Measurements from ENCODE around the gene ADAMTS2. TPM values are rescaled to one million over a fixed set of nuclear protein-coding genes. Genes with fewer than 3 reads are reported as not detected.

Gene ADAMTS2
- total and polyA plus RNA-seq, 2 of the 8 experiments (the other 6 are each of a cell fraction or from before 2014, with no cell fraction given) = 6.6 to 7.3 TPM

DNA sequence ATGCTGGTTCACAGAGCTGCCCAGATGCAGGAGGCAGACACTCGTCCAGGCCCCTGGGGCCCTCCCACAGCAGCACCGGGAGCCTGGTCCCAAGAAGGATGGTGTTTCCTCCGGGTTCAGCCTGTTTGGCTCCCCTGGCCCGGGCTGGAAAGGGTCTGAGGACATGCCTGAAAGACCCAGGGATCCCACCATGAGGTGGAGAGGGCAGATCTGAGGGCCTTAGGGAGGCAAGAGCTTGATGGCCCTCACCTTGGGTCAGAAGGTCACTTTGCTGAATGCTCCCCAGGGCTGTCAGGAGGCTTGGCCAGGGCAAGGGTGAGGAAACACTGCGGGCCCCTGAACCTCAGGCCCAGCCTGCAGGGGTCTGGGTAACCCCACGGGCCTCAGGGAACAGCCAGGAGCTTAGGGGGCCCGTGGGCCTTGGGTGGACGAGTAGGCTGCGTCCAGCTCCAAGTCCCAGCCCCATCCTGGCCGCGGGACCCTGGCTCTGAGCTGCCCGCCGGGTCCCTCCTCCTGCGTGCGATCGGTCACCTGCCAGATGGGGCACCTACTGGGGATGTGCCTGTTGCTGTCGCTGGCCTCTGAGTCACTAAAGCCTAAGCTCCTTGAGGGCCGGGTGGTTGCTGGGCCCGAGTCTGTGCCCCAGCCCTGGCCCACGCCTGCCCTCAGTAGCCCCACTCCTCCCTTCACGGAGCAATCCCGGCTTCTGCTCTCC lies 178.9 kb downstream of the ADAMTS2 start:
- H4K20me1 ChIP-seq (replicated peaks in 1 of 2; ENCODE audit: control insufficient read depth in 1 of 2, insufficient read depth in 2 of 2, low read length in 2 of 2) = no peaks in the 10 kb centered on the region
- H3K4me3 ChIP-seq (ENCODE audit: extremely low read depth in 1 of 4, insufficient read depth in 2 of 4, low read depth in 3 of 4, low read length in 4 of 4) = no peak overlapping the region
- TF ChIP-seq NRF1 (IDR thresholded peaks at IDR 0.05; ENCODE audit: low read depth, low read length) (no peak), HDAC6 (IDR thresholded peaks at IDR 0.05; ENCODE audit: low read depth, low read length) (no peak), CTBP2 (IDR thresholded peaks at IDR 0.05; ENCODE audit: borderline replicate concordance, insufficient read depth, insufficient read length, low read length) (no peak), GTF2F1 (IDR thresholded peaks at IDR 0.05; ENCODE audit: borderline replicate concordance, low read depth, low read length) (no peak), HDAC2 (IDR thresholded peaks at IDR 0.05; ENCODE audit: borderline replicate concordance in 1 of 2, low read depth in 2 of 2, low read length in 2 of 2) (no peak), CREB1 (IDR thresholded peaks at IDR 0.05) (no peak), MAFK (IDR thresholded peaks at IDR 0.05; ENCODE audit: low read depth, low read length) (no peak), SAP30 (IDR thresholded peaks at IDR 0.05; ENCODE audit: insufficient read depth, insufficient replicate concordance, low read length) (no peak), JUND (IDR thresholded peaks at IDR 0.05; ENCODE audit: low read length) (no peak), EGR1 (IDR thresholded peaks at IDR 0.05; ENCODE audit: borderline replicate concordance, low read depth, low read length) (no peak), YY1 (IDR thresholded peaks at IDR 0.05; ENCODE audit: low read depth, low read length) (no peak), TCF12 (IDR thresholded peaks at IDR 0.05; ENCODE audit: low read depth, low read length) (no peak)

More for the DNA sequence above, 178.9 kb downstream of the ADAMTS2 start:
- WGBS, 2 experiments (ENCODE audit: extremely low coverage in 1 of 2, insufficient coverage in 1 of 2, insufficient read length in 1 of 2, insufficient replicate concordance in 2 of 2, low coverage in 1 of 2, low lambda C conversion rate in 2 of 2, missing lambda C conversion rate in 1 of 2) = 89% methylated on average over 20 of the region's 22 CpGs; no CpG with 5 or more reads in 1 of the 2 experiments
- Histone ChIP-seq H3K27me3 (replicated peaks in 1 of 4; ENCODE audit: control insufficient read depth in 3 of 4, extremely low read depth in 1 of 4, insufficient read depth in 3 of 4, low read length in 3 of 4) (no peaks in the 10 kb centered on the region; a peak in 1 of 7 replicates), H3K79me1 (ENCODE audit: low read depth, low read length) (no peaks in the 10 kb centered on the region), H3K4me1 (replicated peaks in 1 of 4; ENCODE audit: control insufficient read depth in 3 of 4, insufficient read depth in 4 of 4, low read length in 3 of 4) (no peaks in the 10 kb centered on the region; a peak in 1 of 7 replicates), H3K23ac (ENCODE audit: insufficient read length) (no peak overlapping the region), H2BK15ac (ENCODE audit: low read length) (no peak overlapping the region), H3K79me2 (ENCODE audit: control insufficient read depth in 1 of 2, insufficient read depth in 2 of 2, low read length in 2 of 2) (no peaks in the 10 kb centered on the region), H4K91ac (replicated peaks; ENCODE audit: insufficient read length, low read length) (no peak overlapping the region), H4K5ac (ENCODE audit: insufficient read length, low read depth, low read length) (no peak overlapping the region), H3K4me2 (ENCODE audit: insufficient read depth in 1 of 2, low read depth in 2 of 2, low read length in 2 of 2) (peak overlapping the region; percentile 7 to 68; a peak in 1 of 4 replicates), H4K8ac (ENCODE audit: extremely low read depth, insufficient read depth, low read length) (peak overlapping the region; percentile 91; the same call in 1 of the 2 replicates), H2AK5ac (ENCODE audit: low read depth, low read length) (no peak overlapping the region), H3K9ac (replicated peaks in 1 of 4; ENCODE audit: extremely low read depth in 1 of 4, low read depth in 3 of 4, low read length in 3 of 4) (no peak overlapping the region), H3K56ac (replicated peaks; ENCODE audit: insufficient read length, low read depth, low read length) (no peak overlapping the region), H2BK5ac (ENCODE audit: low read depth, low read length) (no peak overlapping the region), H3K23me2 (ENCODE audit: low read depth, low read length) (no peaks in the 10 kb centered on the region; the same call in 1 of the 2 replicates), H2BK120ac (replicated peaks; ENCODE audit: low read depth, low read length) (no peak overlapping the region), H2BK20ac (ENCODE audit: low read length) (no peak overlapping the region), H2AFZ (ENCODE audit: low read length) (peak overlapping the region; percentile 92; the same call in 1 of the 2 replicates), H2BK12ac (ENCODE audit: low read depth, low read length) (no peak overlapping the region), H3K36me3 (ENCODE audit: control insufficient read depth in 2 of 4, insufficient read depth in 4 of 4, low read length in 3 of 4) (no peaks in the 10 kb centered on the region), H3K14ac (ENCODE audit: insufficient read length) (no peak overlapping the region), H3K4ac (replicated peaks; ENCODE audit: insufficient read length, low read depth, low read length) (no peak overlapping the region), H3K18ac (ENCODE audit: extremely low read depth, low read length) (no peak overlapping the region), H3K9me3 (ENCODE audit: insufficient read depth in 2 of 2, low read depth in 1 of 2, low read length in 1 of 2) (peaks cover 2 to 9% of the 10 kb centered on the region in 2 experiments; a peak in 1 of 4 replicates), H3K27ac (ENCODE audit: low read depth, low read length) (no peak overlapping the region)
- no peak for FAIRE-seq
- DNase-seq (ENCODE audit: low read depth in 1 of 2, low spot score in 2 of 2) = no peak
- ChIA-PET CTCF (ENCODE audit: partially characterized antibody) (interaction anchor here (0.7 to 7.4 kb wide), 28 partner anchors 9 to 430 kb away, joined by 3 to 94 read pairs (median 4); no protein-coding TSS in a partner anchor), POLR2A (ENCODE audit: partially characterized antibody) (interaction anchor here (0.7 kb wide), 1 partner anchor 457 kb away, joined by 3 read pairs; no protein-coding TSS in a partner anchor)
